Transverse colon (tissue), 4 donors: ENCODE data around the gene CALHM1. TPM values are rescaled to one million over a fixed set of nuclear protein-coding genes. Genes with fewer than 3 reads are reported as not detected.

Experiments
- DNase-seq: peaks from one replicate; pipeline ENCODE4 v3.0.0-alpha.2; 2019
- H3K27ac ChIP-seq, 4 donors: fragments of 200-600 bp; sonication (generic); 2 replicates each; pipeline ENCODE4 v1.5.1; 2016 to 2018; ENCODE audit warnings: inconsistent platforms in 4 of 4
- H3K27me3 ChIP-seq: fragments of 200-600 bp; sonication (generic); 2 replicates; pipeline ENCODE4 v1.5.1; 2017; ENCODE audit warnings: inconsistent platforms
- H3K36me3 ChIP-seq, 4 donors: fragments of 200-600 bp; sonication (generic); 2 replicates each; pipeline ENCODE4 v1.5.1; 2017 to 2019; ENCODE audit warnings: inconsistent platforms in 4 of 4
- H3K4me1 ChIP-seq, 4 donors: fragments of 200-600 bp; sonication (generic); 2 replicates each; pipeline ENCODE4 v1.5.1; 2017 to 2020; ENCODE audit warnings: inconsistent platforms in 4 of 4
- H3K4me3 ChIP-seq, 4 donors: fragments of 200-600 bp; sonication (generic); 1 replicate in 1 of 4; 2 replicates in 3 of 4; pipeline versions ENCODE4 v1.5.1 to v1.6.1; 2017 to 2019; ENCODE audit warnings: inconsistent platforms in 4 of 4
- H3K9me3 ChIP-seq, 2 donors: fragments of 200-600 bp; sonication (generic); 2 replicates each; pipeline ENCODE4 v1.5.1; 2017 to 2019; ENCODE audit warnings: inconsistent platforms in 2 of 2
- EP300 ChIP-seq: sonication (generic); formaldehyde crosslinking; IDR thresholded peaks from one replicate; pipeline ENCODE4 v1.6.1; 2017; ENCODE audit warnings: antibody characterized with exemption, low read depth
- POLR2A ChIP-seq: fragments of 450-650 bp; IDR thresholded peaks from one replicate; pipeline ENCODE4 v1.6.1; 2016; ENCODE audit warnings: antibody characterized with exemption, mild to moderate bottlenecking, moderate library complexity
- POLR2AphosphoS5 ChIP-seq, 3 donors: sonication (generic); formaldehyde crosslinking; IDR thresholded peaks; one replicate each; pipeline ENCODE4 v1.6.1; 2016; ENCODE audit warnings: antibody characterized with exemption in 3 of 3
- WGBS, 2 donors: methylation state at CpG; one replicate each; pipeline ENCODE4 v1.1.5; 2018; ENCODE audit warnings: low coverage in 1 of 2; 5-methylcytosine and 5-hydroxymethylcytosine counted together
- in situ Hi-C, 4 donors: fragments of 200-750 bp; cut with MboI; loops; one replicate each; pipeline versions ENCODE4 v1.15.0 to v1.15.1; 2017; ENCODE audit warnings: low sequenced_read_pairs in 3 of 4, low pct_ligation_motif_present in 1 of 4, low pct_unique_long_range_greater_than_20kb in 1 of 4
- intact Hi-C: fragments of 100-400 bp; cut with DNase I; formaldehyde crosslinking; loops from one replicate; pipeline ENCODE4 v1.15.1; 2023; ENCODE audit warnings: low total_unique reads
- total RNA-seq, 4 donors: library from RNA; depleted of rRNA; stranded (reverse); fragments of >200 nt; gene quantifications; one replicate each; pipeline ENCODE4 v1.1.0, GENCODE V29; 2016
- TF ChIP-seq, protein P1 (sequence below), 5 experiments: fragments of 200-600 bp in 3 of 5; fragments of 450-650 bp in 2 of 5; sonication (generic) in 3 of 5; IDR thresholded peaks; 1 replicate in 2 of 5; 2 replicates in 3 of 5; pipeline ENCODE4 v1.5.1; 2016 to 2017; ENCODE audit warnings: antibody characterized with exemption in 5 of 5, inconsistent platforms in 3 of 5, mild to moderate bottlenecking in 2 of 5, moderate library complexity in 1 of 5

The CALHM1 gene
- total RNA-seq, 4 donors from 2014 or later = not detected

DNA sequence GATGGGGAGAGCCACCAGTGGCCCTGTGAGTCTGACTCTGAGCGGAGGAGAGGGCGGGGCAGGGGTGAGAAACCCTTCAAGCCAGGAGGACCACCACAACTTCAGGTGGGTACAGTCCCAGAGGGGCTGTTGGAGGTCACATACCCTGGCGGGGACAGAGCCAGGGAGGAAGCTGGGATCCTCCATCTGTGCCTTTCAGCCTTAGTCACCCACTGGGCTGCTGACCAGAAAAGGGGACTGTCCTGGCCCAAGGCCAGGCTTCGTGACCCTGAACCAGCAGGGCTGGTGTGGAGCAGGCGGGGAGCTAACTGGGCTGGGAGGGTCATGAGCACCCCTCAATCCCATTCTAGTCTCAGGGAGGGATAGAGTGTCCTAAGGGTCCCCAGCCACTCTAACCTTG is 21.8 kb upstream of the CALHM1 start:
- H3K27ac ChIP-seq = no peak overlapping the region
- intact Hi-C loops = loop anchor here (2.0 kb wide), 1 partner anchor 64 kb away; no protein-coding TSS in a partner anchor
- in situ Hi-C loops = loop anchor here in 2 of 4 donors (10.0 kb wide), 2 partner anchors 56 to 66 kb away; no protein-coding TSS in a partner anchor

DNA sequence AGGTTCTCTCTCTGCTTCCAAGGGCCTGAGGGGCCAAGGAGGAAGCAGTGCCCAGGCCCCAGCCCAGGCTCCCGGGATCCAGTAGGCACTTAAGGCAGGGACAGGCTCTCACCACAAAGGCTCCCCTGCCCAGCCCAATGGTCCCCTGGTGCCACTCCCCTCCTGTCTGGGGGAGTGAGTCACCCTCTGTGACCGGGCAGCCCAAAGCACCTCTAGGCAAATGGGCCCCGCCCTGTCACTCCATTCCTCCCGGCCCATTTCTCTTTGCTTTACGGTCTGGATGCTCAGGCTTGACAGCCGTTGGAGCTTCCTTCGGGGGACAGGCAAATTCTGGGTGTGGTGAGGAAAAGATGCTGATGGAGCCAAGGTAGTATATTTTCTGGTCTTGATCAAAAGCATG is 20.4 kb upstream of the CALHM1 start, which contains the start of gene CALHM3:
Gene CALHM3 (minus strand): TSS at position 106 of the 400 bp plus-strand sequence. CDS start 208 bp downstream, outside the sequence.
- H3K9me3 ChIP-seq = no peaks in the 10 kb centered on the region
- 35% methylated on average over 7 of the region's 7 CpGs; no CpG with 5 or more reads in 1 of the 2 donors for WGBS, 2 donors
- intact Hi-C loops (no loop called here), in situ Hi-C loops (no loop called here)
- H3K4me3 ChIP-seq = no peak within 1 kb of the TSS
- peaks cover 0 to 4% (median 0%) of the 10 kb centered on the region in 4 donors for H3K4me1 ChIP-seq
- no peaks in the 10 kb centered on the region for H3K27me3 ChIP-seq
- no peaks in the 10 kb centered on the region for H3K36me3 ChIP-seq
- TF ChIP-seq POLR2A (no peak), EP300 (no peak), POLR2AphosphoS5 (IDR thresholded peaks at IDR 0.05) (no peak)
- TF ChIP-seq, protein P1, sequence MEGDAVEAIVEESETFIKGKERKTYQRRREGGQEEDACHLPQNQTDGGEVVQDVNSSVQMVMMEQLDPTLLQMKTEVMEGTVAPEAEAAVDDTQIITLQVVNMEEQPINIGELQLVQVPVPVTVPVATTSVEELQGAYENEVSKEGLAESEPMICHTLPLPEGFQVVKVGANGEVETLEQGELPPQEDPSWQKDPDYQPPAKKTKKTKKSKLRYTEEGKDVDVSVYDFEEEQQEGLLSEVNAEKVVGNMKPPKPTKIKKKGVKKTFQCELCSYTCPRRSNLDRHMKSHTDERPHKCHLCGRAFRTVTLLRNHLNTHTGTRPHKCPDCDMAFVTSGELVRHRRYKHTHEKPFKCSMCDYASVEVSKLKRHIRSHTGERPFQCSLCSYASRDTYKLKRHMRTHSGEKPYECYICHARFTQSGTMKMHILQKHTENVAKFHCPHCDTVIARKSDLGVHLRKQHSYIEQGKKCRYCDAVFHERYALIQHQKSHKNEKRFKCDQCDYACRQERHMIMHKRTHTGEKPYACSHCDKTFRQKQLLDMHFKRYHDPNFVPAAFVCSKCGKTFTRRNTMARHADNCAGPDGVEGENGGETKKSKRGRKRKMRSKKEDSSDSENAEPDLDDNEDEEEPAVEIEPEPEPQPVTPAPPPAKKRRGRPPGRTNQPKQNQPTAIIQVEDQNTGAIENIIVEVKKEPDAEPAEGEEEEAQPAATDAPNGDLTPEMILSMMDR (IDR thresholded peaks at IDR 0.05) = no peak
- H3K27ac ChIP-seq = no peak within 1 kb of the TSS
- no peak for DNase-seq

More for the DNA sequence above, 21.8 kb upstream of the CALHM1 start:
- TF ChIP-seq EP300 (no peak), POLR2A (no peak), POLR2AphosphoS5 (IDR thresholded peaks at IDR 0.05) (no peak)
- TF ChIP-seq, protein P1 (IDR thresholded peaks at IDR 0.05) = no peak
- DNase-seq = no peak
- H3K36me3 ChIP-seq = no peaks in the 10 kb centered on the region
- 33 to 83% methylated on average over 1 to 5 of the region's 5 CpGs for WGBS, 2 donors
- no peak overlapping the region for H3K4me3 ChIP-seq
- H3K9me3 ChIP-seq = no peaks in the 10 kb centered on the region
- H3K4me1 ChIP-seq = peaks cover 0 to 4% (median 3%) of the 10 kb centered on the region in 4 donors
- H3K27me3 ChIP-seq = no peaks in the 10 kb centered on the region

DNA sequence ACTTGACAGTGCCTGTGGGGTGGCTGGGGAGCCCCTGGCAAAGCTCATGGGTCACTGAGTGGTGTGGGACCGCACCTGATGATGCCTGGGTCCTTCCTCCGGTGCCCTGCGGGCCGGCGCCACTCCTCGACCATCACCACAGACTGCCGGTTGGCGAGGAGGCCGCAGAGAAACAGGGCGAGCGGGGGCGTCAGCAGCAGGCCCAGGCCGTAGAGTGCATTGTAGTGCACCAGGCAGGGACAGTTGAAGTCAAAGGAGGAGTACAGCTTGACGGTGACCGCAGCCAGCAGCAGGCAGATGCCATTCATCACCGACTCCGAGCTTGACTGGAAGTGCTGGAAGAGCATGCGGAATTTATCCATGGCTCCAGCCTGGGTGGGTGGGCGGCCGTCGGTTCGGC is 20.0 kb upstream of the CALHM1 start:
- peaks cover 0 to 4% (median 0%) of the 10 kb centered on the region in 4 donors for H3K4me1 ChIP-seq
- 91% methylated on average over 6 to 22 of the region's 22 CpGs for whole genome bisulfite sequencing, 2 donors
- intact Hi-C loops = no loop called here
- TF ChIP-seq, protein P1 (IDR thresholded peaks at IDR 0.05) = no peak
- TF ChIP-seq EP300 (no peak), POLR2AphosphoS5 (IDR thresholded peaks at IDR 0.05) (no peak), POLR2A (no peak)
- no peak overlapping the region for H3K27ac ChIP-seq
- H3K4me3 ChIP-seq = no peak overlapping the region
- H3K27me3 ChIP-seq = no peaks in the 10 kb centered on the region
- in situ Hi-C loops = no loop called here
- no peaks in the 10 kb centered on the region for H3K9me3 ChIP-seq
- no peak for DNase-seq
- H3K36me3 ChIP-seq = no peaks in the 10 kb centered on the region

DNA sequence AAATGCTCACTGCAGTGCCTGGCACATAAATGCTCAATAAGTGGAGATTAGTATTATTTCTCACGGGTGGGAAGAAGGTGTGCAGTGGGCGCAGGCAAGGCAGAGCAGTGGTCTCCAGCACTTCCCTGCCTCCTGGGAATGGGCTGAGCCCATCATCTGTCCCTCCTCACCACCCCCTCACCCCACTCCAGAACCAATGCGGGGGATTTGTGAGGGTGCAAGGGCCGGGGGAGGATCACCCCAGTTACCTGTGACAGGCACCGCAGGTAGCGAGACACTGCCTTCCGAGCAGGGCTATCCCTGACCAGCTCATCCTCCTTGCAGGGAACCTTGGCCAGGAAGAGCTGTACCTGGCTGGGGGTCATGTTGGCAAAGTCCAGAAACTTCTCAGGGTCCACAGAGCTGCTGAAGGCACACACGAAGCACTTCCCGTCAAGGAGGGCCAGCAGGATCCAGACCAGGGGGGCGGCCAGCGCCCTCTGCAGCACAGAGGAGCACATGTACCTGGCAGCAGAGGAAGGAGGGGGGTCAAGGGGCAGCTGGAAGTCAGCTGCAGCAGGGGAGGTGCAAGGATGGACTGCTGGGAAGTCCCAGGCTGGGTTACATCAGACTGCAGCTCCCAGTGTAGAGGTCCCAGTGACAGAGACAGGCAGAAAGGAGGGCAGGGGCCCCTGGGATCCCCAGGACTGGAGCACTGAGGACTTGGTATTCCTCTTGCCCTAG is 17.5 kb upstream of the CALHM1 start:
- WGBS, 2 donors = 94% methylated on average over 8 of the region's 11 CpGs; no CpG with 5 or more reads in 1 of the 2 donors
- Histone ChIP-seq H3K27me3 (no peaks in the 10 kb centered on the region), H3K36me3 (no peaks in the 10 kb centered on the region), H3K9me3 (no peaks in the 10 kb centered on the region), H3K4me3 (no peak overlapping the region), H3K4me1 (peaks cover 0 to 12% (median 4%) of the 10 kb centered on the region in 4 donors), H3K27ac (no peak overlapping the region)
- DNase-seq = no peak
- TF ChIP-seq POLR2A (no peak), EP300 (no peak), POLR2AphosphoS5 (IDR thresholded peaks at IDR 0.05) (no peak)
- TF ChIP-seq, protein P1 (IDR thresholded peaks at IDR 0.05) = no peak
- intact Hi-C loops (no loop called here), in situ Hi-C loops (no loop called here)
